ENCODE measurements around the gene MPND.

DNA sequence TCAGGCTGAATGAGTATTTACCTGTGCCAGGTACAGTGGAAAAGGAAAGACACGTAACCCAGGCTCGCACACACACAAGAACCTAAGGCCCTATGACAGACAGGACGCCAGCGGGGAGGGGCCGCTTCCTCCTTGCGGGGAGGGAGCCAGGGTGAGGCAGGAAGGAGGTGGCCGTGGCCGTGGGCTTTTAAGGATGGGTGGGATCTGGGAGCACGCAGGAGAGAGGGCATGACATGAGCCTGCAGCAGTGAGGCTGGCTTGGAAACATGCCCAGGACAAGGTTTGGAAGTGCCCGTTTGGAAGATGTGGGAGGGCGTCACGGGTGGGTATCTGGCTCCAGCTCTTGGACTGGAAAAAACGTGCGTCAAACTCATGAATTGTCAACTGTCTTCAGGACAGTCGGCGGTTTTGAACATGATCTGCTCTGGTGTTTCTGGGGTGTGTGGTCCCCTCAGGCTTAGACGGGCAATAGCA, 36.9 kb downstream of the MPND start:
- TF ChIP-seq POLR2A (IDR thresholded peaks at IDR 0.05; ENCODE audit: low read length) = no peak
- TF ChIP-seq GATA1 (IDR thresholded peaks at IDR 0.05; ENCODE audit: low read depth, low read length) = no peak
